ENCODE data around the gene CCSER2. TPM values are rescaled to one million over a fixed set of nuclear protein-coding genes. Genes with fewer than 3 reads are reported as not detected.
"Not testable (repeated sequence)": the region's sequence is repeated elsewhere in the genome, so short reads cannot be mapped to it uniquely, and the experiment has no call there.

Gene CCSER2
- 100 to 1,000 TPM in 1 of 3 donors, 10 to 100 TPM in 2; 30.2 to 118 (median 48.3) TPM for total RNA-seq
- long read RNA-seq, donor 1, full-length matches to known transcripts = 11 of 51 reads
- long read RNA-seq, donor 1, partial matches to known transcripts = 32 of 51 reads
- long read RNA-seq, donor 1, other reads (novel, unspliced or antisense) = 8 of 51 reads
- long read RNA-seq, donor 2, partial matches to known transcripts = 16 of 17 reads
- long read RNA-seq, donor 2, other reads (novel, unspliced or antisense) = 1 of 17 reads

GRCh38 chr10:84328418-84329195 is at the start of gene CCSER2:
Gene CCSER2 (plus strand): TSS chr10:84328589. CDS start chr10:84371053, 42,464 bp downstream.
- H3K4me1 ChIP-seq (ENCODE audit: low read depth) = peaks cover 15% of the 10 kb centered on the region
- intact Hi-C loops (cut with DNase I, micrococcal nuclease) = no loop called here
- H3K36me3 ChIP-seq (ENCODE audit: low read depth) = no peaks in the 10 kb centered on the region
- H3K9me3 ChIP-seq = no peaks in the 10 kb centered on the region
- peak within 1 kb of the TSS; percentile 98 for H3K4me3 ChIP-seq
- no peak for TF ChIP-seq CTCF (IDR thresholded peaks at IDR 0.05)
- ATAC-seq (peak; percentile 95), DNase-seq (peak; percentile 98 to 99 (median 99))

GRCh38 chr10:84279876-84280475 is 48.4 kb upstream of the CCSER2 start:
- H3K4me1 ChIP-seq (ENCODE audit: low read depth); DNase-seq; H3K36me3 ChIP-seq (ENCODE audit: low read depth); ATAC-seq; H3K9me3 ChIP-seq; intact Hi-C loops (cut with DNase I, micrococcal nuclease); H3K4me3 ChIP-seq: not testable (repeated sequence)

- no peak for ATAC-seq
- TF ChIP-seq CTCF (IDR thresholded peaks at IDR 0.05) = no peak
- intact Hi-C loops (cut with DNase I, micrococcal nuclease) = no loop called here
These were observed 41.7 kb upstream of the CCSER2 start for GRCh38 chr10:84286695-84287094.

GRCh38 chr10:84288151-84288550 is 40.2 kb upstream of the CCSER2 start:
- intact Hi-C loops (cut with DNase I, micrococcal nuclease) = no loop called here
- Histone ChIP-seq H3K36me3 (ENCODE audit: low read depth) (no peaks in the 10 kb centered on the region), H3K4me3 (no peak overlapping the region), H3K4me1 (ENCODE audit: low read depth) (no peaks in the 10 kb centered on the region), H3K9me3 (no peaks in the 10 kb centered on the region)
- TF ChIP-seq CTCF (IDR thresholded peaks at IDR 0.05) = no peak
- ATAC-seq (no peak), DNase-seq (no peak)

More at GRCh38 chr10:84286695-84287094, 41.7 kb upstream of the CCSER2 start:
- no peak for DNase-seq
- Histone ChIP-seq H3K36me3 (ENCODE audit: low read depth) (no peaks in the 10 kb centered on the region), H3K9me3 (no peaks in the 10 kb centered on the region), H3K4me3 (no peak overlapping the region), H3K4me1 (ENCODE audit: low read depth) (no peaks in the 10 kb centered on the region)

- no peaks in the 10 kb centered on the region for H3K36me3 ChIP-seq (ENCODE audit: low read depth)
- no peak overlapping the region for H3K4me3 ChIP-seq
- ATAC-seq (no peak), DNase-seq (no peak)
- intact Hi-C loops (cut with DNase I, micrococcal nuclease) = no loop called here
- TF ChIP-seq CTCF (IDR thresholded peaks at IDR 0.05) = no peak
- no peaks in the 10 kb centered on the region for H3K9me3 ChIP-seq
- no peaks in the 10 kb centered on the region for H3K4me1 ChIP-seq (ENCODE audit: low read depth)
These were observed 38.7 kb upstream of the CCSER2 start for GRCh38 chr10:84289521-84290200.

Data from mucosa of descending colon (tissue), 3 donors.